Measurements from ENCODE around the gene KXD1.

The KXD1 gene

GRCh38 chr19:18603958-18604819 is 46.5 kb downstream of the KXD1 start:
- DNase-seq, result no peak

GRCh38 chr19:18604820-18605159 is 47.1 kb downstream of the KXD1 start:
- no peak for DNase-seq

- DNase-seq, result no peak
Observed at GRCh38 chr19:18605196-18605545, 47.5 kb downstream of the KXD1 start.

GRCh38 chr19:18605546-18606280 is 48.0 kb downstream of the KXD1 start:
- DNase-seq, result no peak

- DNase-seq, result no peak
Observed at GRCh38 chr19:18606281-18607225, 48.9 kb downstream of the KXD1 start, which contains the start of gene CRLF1. TSS of gene CRLF1 (minus strand) at chr19:18606799. CDS start at chr19:18606656, 143 bp downstream.

- DNase-seq, result no peak
Observed at GRCh38 chr19:18607226-18608101, 49.8 kb downstream of the KXD1 start.

GRCh38 chr19:18608102-18608804 is 50.6 kb downstream of the KXD1 start:
- no peak for DNase-seq

GRCh38 chr19:18608805-18609716 is 51.4 kb downstream of the KXD1 start:
- DNase-seq, result no peak

- DNase-seq, result no peak
Observed at GRCh38 chr19:18609717-18610051, 52.0 kb downstream of the KXD1 start.

- no peak for DNase-seq
Observed at GRCh38 chr19:18610245-18610555, 52.5 kb downstream of the KXD1 start.

- DNase-seq, result no peak
Observed at GRCh38 chr19:18610556-18611326, 53.1 kb downstream of the KXD1 start.

- DNase-seq, result no peak
Observed at GRCh38 chr19:18611327-18612050, 53.8 kb downstream of the KXD1 start.

- DNase-seq, result no peak
Observed at GRCh38 chr19:18612051-18612771, 54.5 kb downstream of the KXD1 start.

GRCh38 chr19:18612772-18613588 is 55.3 kb downstream of the KXD1 start, which contains the start of gene TMEM59L:
TSS of gene TMEM59L (plus strand) at chr19:18612870. CDS start at chr19:18612959, 89 bp downstream.
- DNase-seq, result no peak

- DNase-seq, result no peak
Observed at GRCh38 chr19:18613589-18614234, 56.0 kb downstream of the KXD1 start.

GRCh38 chr19:18616023-18616422 is 58.4 kb downstream of the KXD1 start:
- DNase-seq, result no peak

- no peak for DNase-seq
Observed at GRCh38 chr19:18617562-18617961, 59.9 kb downstream of the KXD1 start.

Measured in NCI-H187 (cell line).